ENCODE data around the gene ARIH2. TPM values are rescaled to one million over a fixed set of nuclear protein-coding genes. Genes with fewer than 3 reads are reported as not detected.

ARIH2 gene
- total RNA-seq, 1 experiment from 2014 or later = 122 TPM

- H3K4me2 ChIP-seq (ENCODE audit: insufficient read depth, insufficient read length, low read length) = no peak overlapping the region
- Mint-ChIP-seq H3K4me3 (no peak overlapping the region), H3K27me3 (ENCODE audit: low read depth) (no peaks in the 10 kb centered on the region; the same call in none of the 2 replicates), H3K27ac (peak overlapping the region in 2 of 3 experiments; percentile 24 to 77; a peak in 1 of 7 replicates), H3K36me3 (ENCODE audit: insufficient read depth in 1 of 3, low read depth in 3 of 3) (peaks cover 54 to 65% (median 62%) of the 10 kb centered on the region in 3 experiments), H3K9me3 (no peaks in the 10 kb centered on the region), H3K4me1 (peaks cover 27 to 38% of the 10 kb centered on the region in 2 experiments)
- H2AK5ac ChIP-seq (ENCODE audit: insufficient read length, low read length) = no peak overlapping the region
- no peak overlapping the region for H3K4ac ChIP-seq (ENCODE audit: low read depth, low read length)
- no peak overlapping the region for H4K8ac ChIP-seq (replicated peaks; ENCODE audit: insufficient read length, low read depth, low read length)
- H3K14ac ChIP-seq (ENCODE audit: insufficient read depth, low read length) = no peak overlapping the region
- no peak overlapping the region for H3K18ac ChIP-seq (ENCODE audit: insufficient read length, low read depth, low read length)
- H3K4me1 ChIP-seq (ENCODE audit: insufficient read depth, low read length) = no peaks in the 10 kb centered on the region
- whole genome bisulfite sequencing (ENCODE audit: extremely low coverage, insufficient read length, low lambda C conversion rate) = no CpG with 5 or more reads among the region's 5 CpGs
- H3K79me2 ChIP-seq (ENCODE audit: insufficient read depth, low read length) = no peaks in the 10 kb centered on the region
- peaks cover 9% of the 10 kb centered on the region for H4K20me1 ChIP-seq (ENCODE audit: control insufficient read depth, insufficient read depth, insufficient read length)
- H3K23me2 ChIP-seq (ENCODE audit: insufficient read length, low read depth, low read length, poor library complexity, severe bottlenecking) = peaks cover 19% of the 10 kb centered on the region
- no peak overlapping the region for H3T11ph ChIP-seq (ENCODE audit: low read length)
- no peak for DNase-seq
- no peaks in the 10 kb centered on the region for H3K27me3 ChIP-seq (ENCODE audit: insufficient read depth, low read length)
- H2BK15ac ChIP-seq (ENCODE audit: low read depth, low read length) = no peak overlapping the region
- no peak overlapping the region for H2BK20ac ChIP-seq (ENCODE audit: low read depth, low read length, poor library complexity, severe bottlenecking)
- H3K23ac ChIP-seq (ENCODE audit: insufficient read length, low read depth, low read length) = no peak overlapping the region
- H2BK5ac ChIP-seq (ENCODE audit: insufficient read length, low read length) = no peak overlapping the region
- no peak for TF ChIP-seq CTCF (conservative IDR thresholded peaks at IDR 0.05)
- no peaks in the 10 kb centered on the region for H3K9me3 ChIP-seq (ENCODE audit: control insufficient read depth, low read depth, low read length)
- no peak overlapping the region for H3K27ac ChIP-seq (ENCODE audit: insufficient read length, low read depth, low read length)
- H2BK12ac ChIP-seq (ENCODE audit: insufficient read length, low read depth, low read length) = no peak overlapping the region
- no peak overlapping the region for H4K91ac ChIP-seq (ENCODE audit: insufficient read length, low read depth, low read length)
- no peak overlapping the region for H2BK120ac ChIP-seq (ENCODE audit: low read depth, low read length, poor library complexity, severe bottlenecking)
- H4K5ac ChIP-seq (ENCODE audit: insufficient read length, low read depth, low read length) = no peak overlapping the region
- no peaks in the 10 kb centered on the region for H3K79me1 ChIP-seq (ENCODE audit: insufficient read depth, low read depth, low read length, poor library complexity, severe bottlenecking)
- no peak overlapping the region for H2AFZ ChIP-seq (ENCODE audit: low read length)
- no peak overlapping the region for H3K9ac ChIP-seq (ENCODE audit: extremely low read depth, insufficient read length, low read length)
- no peak overlapping the region for H3K56ac ChIP-seq (ENCODE audit: insufficient read length, low read depth, low read length)
Observed at GRCh38 chr3:49024449-49024848, 105.8 kb downstream of the ARIH2 start.
